ENCODE data around the gene MBTD1.

MBTD1 gene

GRCh38 chr17:51128076-51128475, 131.8 kb downstream of the MBTD1 start:
- no peak for DNase-seq (ENCODE audit: low spot score)
- TF ChIP-seq CTCF (IDR thresholded peaks at IDR 0.05): no peak
- Histone ChIP-seq H3K4me3 (no peak overlapping the region), H3K27ac (no peak overlapping the region)
